GM19043 (cell line): ENCODE results near the gene PRRT2.
"Not testable (repeated sequence)": the region's sequence is repeated elsewhere in the genome, so short reads cannot be mapped to it uniquely, and the experiment has no call there.

Experiments
- ATAC-seq: cut with Tn5 transposase; IDR thresholded peaks from one replicate; pipeline ENCODE4 v1.9.1; 2021; ENCODE audit warnings: low read depth; ENCODE audit not compliant: unreplicated experiment

The PRRT2 gene

DNA sequence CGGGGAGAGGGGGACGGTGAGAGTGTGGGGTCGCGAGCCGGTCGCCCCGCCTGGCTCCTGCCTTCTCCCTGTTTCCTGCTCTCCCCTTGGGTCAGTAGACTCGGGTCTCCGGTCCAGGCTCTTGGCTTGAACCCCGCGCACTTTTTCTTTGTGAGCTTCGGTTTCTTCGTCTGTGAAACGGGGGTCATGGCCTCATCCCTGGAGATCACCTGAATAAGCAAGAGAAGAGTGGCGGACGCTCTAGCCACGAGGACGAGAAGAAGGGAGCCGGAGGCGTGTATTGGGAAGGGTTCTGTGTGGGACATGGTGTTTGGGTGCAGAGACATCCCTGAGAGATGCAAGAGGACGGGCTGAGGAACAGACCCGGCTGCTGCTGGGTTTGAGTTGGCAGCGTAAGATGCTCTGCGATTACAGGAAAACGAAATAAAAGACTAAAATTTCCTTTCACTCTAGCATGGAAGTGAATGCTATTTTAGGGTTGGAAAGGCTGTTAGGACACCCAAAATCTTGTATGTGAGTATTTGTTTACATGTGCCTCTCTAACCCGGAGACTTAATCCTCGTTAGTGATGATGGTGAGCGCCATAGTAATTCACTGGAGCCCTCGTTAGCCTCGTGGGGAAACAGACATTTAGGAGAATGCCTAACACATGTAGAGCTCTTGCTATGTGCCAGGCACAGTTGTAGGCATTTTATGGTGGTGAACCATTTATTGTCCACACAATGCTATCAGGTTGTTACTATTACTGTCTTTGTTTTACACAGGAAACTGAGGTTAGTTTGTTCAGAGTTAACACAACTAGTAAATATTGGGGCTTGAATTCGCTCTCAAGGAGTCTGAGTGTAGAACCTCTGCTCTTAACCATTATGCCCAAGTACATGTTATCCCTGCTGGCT, 20.8 kb upstream of the PRRT2 start:
- ATAC-seq, result no peak

DNA sequence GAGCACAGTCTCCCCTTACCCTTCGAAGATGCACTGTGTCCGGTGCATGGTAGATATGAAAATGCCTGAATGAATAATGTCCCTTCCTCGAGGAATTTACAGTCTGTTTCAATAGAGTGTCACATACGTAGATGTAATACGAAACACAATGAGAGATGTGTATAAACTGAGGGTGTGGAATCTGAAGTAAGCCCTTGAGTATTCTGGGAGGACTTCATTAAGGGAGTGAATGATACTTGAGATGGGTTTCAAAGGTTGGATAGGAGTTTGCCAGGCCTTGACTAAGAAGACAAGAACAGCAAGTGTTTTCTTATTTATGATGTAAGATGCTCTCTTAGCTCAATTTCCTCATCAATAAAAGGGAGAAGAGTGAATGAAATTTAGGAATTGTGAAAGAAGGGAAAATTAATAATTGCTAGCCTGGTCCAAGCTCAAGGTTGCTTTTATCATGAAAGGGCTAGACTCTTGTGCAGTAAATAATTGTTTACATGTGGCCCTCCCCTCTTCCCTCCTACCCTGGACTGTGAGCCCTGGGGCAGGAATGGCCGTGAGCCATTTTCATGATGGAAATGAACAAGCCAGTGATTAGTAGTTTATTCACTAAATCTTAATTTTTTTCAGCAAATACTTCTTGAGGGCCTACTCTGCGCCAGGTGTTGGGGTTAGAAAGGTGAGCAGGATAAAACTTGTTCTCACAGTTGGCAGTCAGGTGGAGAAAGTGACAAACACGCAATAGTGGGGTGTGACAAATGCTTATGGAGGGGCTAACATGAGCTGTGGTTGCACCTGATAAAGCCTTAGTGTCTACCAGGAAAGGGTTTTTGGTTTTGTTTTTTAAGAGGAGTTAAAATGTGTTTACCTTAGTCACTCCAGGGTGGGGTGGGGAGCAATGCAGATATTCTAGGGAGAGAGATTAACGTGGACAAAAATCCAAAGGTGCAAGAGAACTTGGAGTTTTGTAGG, 19.9 kb upstream of the PRRT2 start:
- no peak for ATAC-seq

DNA sequence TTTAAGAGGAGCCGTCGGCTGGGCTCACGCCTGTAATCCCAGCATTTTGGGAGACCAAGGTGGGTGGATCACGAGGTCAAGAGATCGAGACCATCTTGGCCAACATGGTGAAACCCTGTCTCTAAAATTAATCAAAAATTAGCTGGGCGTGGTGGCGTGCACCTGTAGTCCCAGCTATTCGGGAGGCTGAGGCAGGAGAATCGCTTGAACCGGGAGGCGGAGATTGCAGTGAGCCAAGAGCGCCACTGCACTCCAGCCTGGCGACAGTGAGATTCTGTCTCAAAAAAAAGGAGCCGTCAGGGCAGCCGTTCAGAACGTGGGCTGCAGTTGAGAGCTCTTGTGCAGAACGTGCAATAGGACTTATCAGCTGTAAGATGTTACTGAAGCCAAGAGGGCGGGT, 18.8 kb upstream of the PRRT2 start:
- not testable (repeated sequence) for ATAC-seq

DNA sequence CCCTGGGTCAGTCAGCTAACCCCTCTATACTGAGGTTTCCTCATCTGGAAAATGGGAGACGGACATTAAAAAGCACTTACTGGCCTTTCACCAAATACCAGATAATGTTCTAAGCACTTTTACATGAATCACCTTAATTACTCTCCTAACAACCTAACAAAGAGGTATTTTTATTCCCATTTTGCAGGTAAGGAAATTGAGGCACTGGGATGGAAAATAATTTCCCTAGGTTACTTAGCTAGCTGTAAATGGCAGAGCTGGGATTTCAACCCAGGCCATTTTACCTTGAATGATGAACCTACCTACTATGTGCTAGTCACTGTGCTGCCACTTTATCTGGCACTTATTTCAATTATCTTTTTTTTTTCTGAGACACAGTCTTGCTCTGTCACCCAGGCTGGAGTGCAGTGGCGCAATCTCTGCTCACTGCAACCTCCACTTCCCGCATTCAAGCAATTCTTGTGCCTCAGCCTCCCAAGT, 17.7 kb upstream of the PRRT2 start:
- no peak for ATAC-seq

DNA sequence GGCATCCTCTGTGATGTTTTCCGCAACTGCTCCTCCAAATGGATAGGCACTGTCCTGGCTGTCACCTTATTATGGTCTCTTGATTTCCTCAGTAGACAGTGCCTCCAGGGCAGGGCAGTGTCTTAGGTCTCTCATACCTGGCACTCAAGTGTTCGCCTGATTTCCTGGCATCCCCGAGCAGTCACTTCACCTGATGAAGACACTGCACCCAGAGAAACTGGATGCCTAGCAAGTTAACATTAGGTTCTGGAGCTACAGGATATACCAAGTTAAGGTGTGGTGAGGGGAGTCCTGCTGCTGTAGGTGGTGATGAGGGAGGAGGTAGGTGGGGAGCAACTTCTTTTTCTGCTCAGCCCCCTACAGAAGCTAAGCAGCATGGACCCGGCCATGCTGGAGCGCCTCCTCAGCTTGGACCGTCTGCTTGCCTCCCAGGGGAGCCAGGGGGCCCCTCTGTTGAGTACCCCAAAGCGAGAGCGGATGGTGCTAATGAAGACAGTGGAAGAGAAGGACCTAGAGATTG, 9.5 kb upstream of the PRRT2 start:
- no peak for ATAC-seq

DNA sequence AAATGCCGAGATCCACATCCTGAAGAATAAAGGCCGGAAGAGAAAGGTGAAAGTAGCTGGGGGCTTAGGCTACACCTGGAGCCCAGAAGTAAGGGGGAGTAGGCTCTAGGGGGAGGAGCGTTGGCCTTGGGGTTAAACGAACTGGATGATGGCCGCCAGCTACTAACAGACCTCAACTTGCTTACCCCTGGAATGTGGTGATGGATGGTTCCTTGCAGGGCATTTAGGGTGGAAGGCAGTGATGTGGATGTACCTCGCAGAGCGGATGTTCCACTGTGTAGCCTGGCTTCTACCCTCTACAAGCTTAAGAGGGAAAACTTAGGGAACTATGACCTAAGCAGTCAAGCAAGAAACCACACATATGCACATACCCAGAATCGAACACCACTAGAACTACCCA, 8.0 kb upstream of the PRRT2 start:
- no peak for ATAC-seq

DNA sequence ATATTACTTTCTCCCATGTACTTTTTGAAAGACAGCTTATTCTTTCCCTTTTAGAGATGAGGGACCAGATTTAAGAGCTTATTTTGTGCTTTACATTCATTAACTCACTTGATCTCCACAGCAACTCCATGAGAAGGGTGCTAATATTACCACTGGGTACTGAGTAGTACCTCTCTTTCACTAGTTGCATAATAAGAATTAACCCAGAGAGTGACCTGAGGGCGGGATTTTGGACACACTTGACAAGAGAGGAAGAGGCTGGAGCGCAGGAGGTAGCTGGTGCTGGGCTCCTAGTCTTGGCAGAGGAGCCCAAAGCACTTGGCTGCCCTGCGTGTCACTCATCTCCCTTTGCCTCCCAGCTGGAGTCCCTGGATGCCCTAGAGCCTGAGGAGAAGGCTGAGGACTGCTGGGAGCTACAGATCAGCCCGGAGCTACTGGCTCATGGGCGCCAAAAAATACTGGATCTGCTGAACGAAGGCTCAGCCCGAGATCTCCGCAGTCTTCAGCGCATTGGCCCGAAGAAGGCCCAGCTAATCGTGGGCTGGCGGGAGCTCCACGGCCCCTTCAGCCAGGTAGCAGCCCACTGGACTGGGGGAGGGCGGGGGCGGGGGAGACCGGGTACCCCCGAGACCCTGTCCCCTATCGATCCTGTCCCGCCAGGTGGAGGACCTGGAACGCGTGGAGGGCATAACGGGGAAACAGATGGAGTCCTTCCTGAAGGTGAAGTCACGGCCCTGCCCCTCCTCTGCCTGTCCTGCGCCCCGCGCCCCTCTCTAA, 7.3 kb upstream of the PRRT2 start:
- ATAC-seq, result no peak

DNA sequence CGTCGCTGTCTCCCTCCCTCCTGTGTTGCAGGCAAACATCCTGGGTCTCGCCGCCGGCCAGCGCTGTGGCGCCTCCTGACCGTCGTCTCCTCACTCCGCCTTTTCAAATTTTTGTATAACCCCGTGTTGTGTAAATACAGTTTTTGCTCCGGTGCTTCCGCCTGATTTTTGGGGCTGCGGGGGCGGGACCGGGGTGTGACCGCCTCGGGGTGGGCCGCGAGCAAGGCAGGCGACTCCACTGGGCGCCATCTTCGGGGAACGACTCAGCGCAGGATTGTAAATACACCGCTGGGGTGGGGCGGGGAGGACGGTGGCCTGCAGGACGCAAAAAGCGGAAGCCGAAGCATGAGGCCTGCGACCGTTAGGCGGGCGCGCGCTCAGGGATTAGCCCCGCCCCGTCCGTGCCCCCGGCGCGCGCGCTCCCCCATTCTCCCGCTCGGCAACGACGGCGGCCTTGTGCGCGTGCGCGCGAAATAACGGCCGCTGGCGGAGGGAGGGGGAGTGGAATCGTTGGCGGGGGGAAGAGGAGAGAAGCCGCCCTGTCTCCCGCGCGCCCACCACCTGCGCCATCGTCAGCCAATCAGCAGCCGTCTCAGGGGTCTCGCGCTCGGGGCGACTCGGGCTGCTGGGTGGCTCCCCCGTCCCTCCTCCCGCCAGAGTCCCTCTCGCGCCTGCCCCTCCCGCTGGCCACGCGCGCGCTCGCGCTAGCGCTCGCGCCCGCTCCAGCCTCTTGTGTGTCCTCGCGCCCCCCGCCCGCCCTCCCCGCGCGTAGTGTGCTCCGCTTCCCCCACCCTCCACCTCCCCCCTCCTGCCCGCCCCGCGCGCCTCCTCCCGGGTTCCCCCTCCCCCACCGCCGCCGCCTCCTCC, 6.5 kb upstream of the PRRT2 start:
- ATAC-seq, result peak; percentile 51

DNA sequence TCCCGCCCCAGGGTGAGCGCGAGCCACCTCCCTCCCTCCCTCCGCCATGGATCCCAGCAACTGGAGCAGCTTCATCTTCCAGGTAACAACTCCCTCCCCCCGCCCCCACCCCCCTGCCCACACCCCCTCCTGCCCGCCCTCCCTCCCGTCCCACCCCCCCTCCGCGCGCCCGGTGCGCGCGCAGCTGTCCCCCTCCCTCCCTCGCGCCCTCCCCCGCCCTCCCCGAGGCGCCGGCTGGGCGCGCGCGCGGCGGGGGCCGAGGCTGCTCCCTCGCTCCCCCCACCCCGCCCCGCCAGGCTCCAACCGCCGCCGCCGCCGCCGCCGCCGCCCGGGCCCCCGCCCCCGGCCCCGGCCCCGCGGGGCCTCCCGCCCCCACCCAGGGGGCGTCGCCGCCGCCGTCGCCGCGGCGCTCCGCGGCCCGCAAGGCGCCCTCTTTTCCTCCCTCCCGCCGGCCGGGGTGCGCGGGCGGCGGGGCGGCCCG, 5.9 kb upstream of the PRRT2 start, which contains the start of gene MAZ:
Gene MAZ (plus strand): TSS at position 431 of the 481 bp plus-strand sequence. CDS start 173 bp downstream, outside the sequence.
- ATAC-seq, result no peak

DNA sequence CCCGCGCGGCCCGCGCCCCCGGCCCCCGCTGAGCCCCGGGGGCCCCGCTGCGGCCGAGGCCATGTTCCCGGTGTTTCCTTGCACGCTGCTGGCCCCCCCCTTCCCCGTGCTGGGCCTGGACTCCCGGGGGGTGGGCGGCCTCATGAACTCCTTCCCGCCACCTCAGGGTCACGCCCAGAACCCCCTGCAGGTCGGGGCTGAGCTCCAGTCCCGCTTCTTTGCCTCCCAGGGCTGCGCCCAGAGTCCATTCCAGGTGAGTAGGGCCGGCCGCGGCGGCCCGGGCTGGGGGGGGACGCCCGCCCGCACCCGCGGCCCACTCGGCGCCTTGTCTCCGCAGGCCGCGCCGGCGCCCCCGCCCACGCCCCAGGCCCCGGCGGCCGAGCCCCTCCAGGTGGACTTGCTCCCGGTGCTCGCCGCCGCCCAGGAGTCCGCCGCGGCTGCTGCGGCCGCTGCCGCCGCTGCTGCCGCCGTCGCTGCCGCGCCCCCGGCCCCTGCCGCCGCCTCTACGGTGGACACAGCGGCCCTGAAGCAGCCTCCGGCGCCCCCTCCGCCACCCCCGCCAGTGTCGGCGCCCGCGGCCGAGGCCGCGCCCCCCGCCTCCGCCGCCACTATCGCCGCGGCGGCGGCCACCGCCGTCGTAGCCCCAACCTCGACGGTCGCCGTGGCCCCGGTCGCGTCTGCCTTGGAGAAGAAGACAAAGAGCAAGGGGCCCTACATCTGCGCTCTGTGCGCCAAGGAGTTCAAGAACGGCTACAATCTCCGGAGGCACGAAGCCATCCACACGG, 5.2 kb upstream of the PRRT2 start:
- ATAC-seq, result no peak

DNA sequence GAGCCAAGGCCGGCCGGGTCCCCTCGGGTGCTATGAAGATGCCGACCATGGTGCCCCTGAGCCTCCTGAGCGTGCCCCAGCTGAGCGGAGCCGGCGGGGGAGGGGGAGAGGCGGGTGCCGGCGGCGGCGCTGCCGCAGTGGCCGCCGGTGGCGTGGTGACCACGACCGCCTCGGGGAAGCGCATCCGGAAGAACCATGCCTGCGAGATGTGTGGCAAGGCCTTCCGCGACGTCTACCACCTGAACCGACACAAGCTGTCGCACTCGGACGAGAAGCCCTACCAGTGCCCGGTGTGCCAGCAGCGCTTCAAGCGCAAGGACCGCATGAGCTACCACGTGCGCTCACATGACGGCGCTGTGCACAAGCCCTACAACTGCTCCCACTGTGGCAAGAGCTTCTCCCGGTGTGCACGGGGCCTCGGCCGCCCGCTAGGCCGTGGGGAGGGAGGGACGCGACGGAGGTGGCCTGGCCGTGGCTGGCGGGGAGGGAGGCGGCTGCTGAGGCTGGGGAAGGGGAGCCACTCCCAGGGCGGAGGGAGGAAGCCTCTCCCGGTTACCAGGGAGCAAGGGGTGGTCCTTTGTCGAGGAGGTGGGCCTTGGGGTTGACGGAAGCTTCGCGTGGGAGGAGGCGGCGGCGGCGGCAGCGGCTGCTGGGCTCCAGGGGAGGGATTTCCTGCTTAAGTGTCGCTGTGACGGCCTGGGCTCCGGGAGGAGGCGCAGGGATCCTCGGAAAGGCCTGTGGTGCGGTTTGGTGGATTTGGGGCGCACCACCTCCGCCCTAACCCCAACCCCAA, 4.4 kb upstream of the PRRT2 start:
- ATAC-seq, result no peak

DNA sequence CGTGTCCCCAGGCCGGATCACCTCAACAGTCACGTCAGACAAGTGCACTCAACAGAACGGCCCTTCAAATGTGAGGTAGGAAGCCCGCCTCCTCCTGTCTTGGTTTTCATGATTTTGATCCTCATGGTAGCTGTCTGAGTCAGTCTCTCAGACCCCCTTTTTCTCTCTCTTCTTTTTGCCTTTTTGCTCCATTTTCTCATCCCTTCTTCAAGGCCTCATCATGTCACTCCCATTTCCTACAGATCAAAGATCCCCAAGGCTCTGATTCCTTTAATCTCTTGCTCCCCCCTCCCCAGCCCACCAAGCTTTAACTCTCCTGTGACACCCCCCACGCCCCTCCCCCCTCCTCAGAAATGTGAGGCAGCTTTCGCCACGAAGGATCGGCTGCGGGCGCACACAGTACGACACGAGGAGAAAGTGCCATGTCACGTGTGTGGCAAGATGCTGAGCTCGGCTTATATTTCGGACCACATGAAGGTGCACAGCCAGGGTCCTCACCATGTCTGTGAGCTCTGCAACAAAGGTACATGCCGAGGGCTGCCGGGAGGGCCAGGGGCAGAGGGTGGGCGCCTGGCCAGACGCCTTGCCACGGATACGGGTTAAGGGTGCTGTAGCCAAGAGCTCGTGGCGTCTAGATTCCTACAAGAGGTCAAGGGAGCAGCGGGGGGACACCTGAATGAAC, 3.6 kb upstream of the PRRT2 start:
- ATAC-seq, result no peak

DNA sequence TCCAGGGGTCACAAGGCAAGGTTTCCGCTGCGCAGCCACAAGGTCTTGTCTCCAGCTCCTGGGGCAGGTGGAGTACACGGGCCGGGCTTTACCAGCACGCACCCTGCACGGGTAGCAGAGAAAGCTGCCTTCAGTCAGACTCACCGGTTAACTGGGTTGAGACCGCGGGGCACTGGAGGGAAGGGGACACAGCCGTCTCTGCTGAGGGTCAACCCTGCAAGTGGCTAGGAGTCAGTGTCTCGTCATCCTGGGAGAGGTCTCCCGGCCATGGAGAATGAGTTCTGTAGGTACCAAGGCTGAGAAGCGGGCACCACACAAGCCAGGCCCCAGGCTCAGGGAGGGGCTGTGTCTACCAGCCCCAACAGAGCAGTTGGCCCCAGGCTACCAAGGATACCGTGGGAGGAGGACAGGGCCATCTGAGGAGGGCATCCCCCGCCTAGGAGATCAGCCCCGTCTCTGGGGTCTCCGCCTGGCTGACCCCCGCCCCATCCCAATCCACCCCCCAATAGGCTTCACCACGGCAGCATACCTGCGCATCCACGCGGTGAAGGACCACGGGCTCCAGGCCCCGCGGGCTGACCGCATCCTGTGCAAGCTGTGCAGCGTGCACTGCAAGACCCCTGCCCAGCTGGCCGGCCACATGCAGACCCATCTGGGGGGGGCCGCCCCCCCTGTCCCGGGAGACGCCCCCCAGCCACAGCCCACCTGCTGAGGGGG, 2.8 kb upstream of the PRRT2 start:
- ATAC-seq, result no peak

DNA sequence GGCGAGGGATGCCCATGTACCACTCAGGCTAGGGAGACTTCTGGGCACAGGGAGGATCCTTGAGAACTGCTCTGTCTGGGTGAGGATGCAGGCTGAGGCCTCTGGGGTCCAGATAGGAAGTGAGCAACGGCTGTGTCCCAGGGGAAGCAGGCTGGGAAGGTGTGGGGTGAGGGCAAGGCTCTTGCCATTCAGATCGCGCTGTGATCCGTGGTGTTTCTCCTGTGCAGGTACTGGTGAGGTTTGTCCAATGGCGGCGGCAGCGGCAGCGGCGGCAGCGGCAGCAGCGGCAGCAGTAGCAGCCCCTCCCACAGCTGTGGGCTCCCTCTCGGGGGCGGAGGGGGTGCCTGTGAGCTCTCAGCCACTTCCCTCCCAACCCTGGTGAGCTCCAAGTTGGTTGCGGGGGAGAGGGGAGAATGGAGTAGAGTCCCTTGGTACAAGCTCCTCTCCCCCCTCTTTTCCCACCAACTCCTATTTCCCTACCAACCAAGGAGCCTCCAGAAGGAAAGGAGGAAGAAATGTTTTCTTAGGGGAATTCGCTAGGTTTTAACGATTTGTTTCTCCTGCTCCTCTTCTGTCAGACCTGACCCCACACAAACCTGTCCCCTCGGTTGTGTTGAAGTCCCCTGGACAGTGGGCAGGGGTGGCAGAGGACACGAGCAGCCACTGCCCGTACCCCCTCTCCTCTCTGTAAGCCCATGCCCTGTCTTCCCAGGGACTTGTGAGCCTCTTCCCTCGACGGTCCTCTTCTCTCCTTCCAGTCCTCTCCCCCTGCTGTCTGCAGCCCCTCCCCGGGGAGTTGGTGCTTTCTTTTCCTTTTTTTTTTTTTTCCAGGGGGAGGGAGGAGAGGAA, 1.9 kb upstream of the PRRT2 start:
- ATAC-seq, result no peak

DNA sequence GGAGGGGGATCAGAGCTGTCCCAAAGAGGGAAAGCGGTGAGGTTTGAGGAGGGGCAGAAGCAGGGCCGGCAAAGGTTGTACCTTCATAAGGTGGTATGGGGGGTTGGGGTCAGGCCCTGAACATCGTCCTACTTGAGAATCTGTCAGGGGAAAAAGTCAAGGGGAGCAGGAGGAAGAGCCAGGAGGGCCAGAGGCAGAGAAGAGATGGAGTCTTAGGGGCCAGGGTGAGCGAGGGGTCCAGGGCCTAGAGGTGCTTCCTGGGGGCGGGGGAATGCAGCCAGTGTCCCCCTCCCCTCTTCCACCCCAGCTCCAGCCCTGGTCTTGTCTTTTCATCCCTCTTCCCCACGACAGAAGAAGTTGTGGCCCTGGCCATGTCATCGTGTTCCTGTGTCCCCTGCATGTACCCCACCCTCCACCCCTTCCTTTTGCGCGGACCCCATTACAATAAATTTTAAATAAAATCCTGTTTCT, 1.3 kb upstream of the PRRT2 start:
- ATAC-seq, result no peak
